Stimulated activated CD8-positive, alpha-beta memory T cell treated with anti-CD3 and anti-CD28 coated beads, Interleukin-7, amount 100 ng/mL, for 24 hours (primary cell): ENCODE results near the gene SLC6A1.

ENCODE experiments used
- DNase-seq: peaks from one replicate; pipeline ENCODE4 v3.0.0-alpha.2; 2020; ENCODE audit warnings: low read depth

The SLC6A1 gene

DNA sequence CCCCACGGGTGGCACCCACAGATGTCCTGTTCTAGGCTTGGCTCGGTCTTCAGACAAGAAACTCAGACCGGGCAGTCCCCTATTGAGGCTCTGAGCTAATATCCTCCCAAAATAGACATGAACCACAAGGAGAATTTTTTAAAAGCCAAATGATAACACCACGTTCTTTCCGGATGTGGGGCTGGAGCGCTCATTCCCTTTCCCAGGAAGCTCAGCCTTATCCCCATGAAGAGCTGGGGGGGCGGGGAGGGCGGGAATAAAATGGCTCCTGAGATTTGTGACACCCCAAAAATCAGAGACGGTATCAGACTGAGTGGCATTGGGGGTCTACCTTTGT is 1.1 kb downstream of the SLC6A1 start:
- no peak for DNase-seq

DNA sequence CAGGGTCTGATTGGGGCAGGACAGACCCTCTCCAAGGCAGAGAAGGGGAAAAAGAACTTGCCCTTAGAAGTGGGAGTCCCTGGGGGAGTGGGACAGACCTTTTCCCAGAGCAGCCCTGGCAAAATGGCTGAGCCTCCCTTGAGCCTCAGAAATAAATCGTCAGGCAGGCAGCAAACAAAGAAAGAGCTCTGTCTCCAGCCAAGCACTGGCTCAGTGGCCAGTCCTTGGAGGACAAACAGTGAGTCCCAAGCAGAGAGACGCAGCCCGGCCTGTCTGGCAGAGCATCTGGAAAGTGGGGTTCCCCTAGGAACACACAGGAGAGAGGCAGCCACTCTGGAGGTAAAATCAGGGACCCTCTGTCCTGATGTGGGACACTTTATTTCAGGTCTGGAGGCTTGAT is 1.8 kb downstream of the SLC6A1 start:
- DNase-seq = no peak

DNA sequence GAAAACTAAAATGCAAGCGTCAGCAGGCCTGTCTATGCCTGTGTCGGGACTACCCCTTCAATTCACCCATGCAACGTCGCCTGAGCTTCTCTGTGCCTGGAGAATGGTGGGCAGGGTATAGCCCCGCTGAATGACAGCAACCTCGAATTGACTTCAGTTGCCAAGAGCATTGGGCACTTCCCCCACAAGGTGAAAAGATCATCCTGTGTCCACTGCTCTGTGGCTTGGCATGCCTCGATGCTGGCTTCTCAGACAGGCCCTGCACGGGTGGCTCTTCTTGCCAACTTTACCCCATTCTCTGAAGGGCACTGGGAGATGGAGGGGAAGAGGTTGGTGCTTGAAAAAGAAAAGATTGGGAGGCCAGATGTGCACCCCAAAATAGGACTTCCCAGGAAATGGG is 3.3 kb downstream of the SLC6A1 start:
- no peak for DNase-seq

DNA sequence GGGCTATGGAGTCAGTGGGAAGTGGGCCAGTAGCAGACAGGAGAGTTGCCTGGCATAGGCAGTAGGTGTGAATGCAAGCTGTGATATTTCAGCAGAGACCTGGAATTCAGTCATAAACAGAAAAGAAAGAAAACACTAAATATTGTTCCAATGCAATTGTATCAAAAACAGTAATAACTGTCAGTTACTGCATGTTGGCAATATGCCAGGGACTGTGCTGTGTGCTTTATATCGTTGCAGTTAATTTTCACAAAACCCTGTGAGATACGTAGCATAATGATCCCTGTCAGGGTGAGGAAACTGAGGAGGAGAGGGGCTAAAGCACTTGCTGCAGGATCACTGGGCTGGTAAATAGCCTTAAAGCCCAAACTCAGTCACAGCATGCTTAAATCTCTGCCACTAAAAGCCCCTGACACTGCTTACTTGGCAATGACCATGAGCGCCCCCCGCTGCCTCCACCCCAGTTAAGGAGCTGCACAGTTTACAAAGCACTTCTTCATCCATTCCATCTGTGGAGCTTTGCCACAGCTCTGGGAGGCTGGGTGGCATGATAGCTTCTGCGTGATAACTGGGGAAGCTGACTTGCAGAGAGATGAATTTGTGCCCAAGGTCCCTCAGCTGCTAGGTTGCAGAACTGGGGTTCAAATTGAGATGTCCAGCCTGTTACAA is 3.9 kb downstream of the SLC6A1 start:
- DNase-seq = no peak

DNA sequence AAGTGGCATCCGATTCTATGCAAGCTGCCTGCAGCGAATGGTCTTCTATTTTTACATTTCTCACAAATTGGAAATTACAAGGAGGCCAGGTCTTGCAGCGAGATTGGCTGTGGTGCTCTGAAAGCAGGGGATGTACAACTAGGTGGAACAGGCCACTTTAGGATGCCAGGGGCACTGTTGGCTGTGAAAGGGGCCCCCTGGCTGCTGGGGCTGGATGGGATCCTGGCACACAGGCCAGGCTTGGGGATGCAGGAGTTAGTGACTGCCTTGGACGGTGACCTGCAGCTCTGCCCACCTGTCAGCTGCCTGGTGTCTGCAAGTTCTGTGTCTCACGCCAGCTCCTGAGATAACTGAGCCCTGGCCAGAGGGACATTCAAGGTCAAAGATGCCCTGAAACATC is 4.6 kb downstream of the SLC6A1 start:
- no peak for DNase-seq

DNA sequence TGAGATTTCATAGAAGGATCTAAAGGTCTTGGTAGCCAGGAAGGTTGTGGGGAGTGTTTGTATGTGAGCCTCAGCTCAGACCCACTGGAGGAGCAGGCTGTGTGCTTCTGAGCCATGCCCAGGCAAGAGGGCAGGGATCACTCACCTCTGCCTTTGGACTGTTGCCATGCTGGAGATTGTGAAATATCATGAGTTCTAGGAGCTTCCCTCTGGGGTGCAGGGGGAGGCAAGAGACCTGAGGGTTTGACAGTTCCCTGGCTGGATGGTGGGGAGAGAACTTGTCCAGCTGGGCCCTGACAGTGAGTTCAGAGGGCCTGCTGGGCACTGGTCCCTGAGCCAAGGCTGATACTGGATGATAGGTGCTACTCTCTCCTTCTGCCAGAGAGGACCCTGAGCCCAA is 6.0 kb downstream of the SLC6A1 start:
- no peak for DNase-seq

DNA sequence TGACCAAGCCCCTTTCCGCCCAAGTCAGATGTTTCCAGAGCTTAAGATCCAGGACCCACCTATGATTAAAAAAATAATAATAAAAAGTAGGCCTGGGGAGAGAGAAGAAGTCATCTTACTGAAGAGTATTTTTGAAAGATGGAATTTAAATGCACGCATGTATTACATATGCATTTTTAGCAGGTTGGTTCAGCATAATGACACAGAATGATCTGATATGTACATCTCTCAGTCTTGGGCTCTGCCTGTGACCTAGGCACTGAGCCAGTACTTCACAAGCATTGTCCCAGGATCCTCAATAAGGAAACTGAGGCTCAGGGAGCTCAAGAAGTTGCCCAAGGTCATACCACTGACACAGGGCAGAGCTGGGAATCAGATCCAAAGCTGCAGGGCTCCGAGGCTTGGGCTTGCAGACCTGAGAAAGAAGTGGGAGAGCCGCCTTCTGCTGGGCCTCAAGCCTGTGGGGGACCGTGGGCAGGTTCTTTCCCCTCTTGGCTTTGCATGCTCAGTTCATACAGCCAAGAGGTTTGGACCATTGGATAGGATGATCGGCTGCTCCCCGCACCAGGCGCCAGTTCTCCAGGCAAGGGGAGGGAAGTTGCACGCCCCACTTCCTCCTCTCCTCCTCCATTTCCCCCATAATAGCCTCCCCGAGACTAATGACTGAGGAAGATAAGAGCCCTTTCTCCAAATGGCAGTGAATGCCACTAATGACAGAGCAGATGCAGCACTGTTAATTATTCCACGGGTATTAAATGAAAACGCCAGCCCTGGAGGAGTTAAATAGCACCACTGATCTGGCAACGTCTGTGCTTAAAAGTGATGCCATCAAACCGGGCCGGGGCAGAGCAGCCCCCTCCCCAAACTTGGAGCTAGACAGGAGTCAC is 6.9 kb downstream of the SLC6A1 start:
- no peak for DNase-seq

GRCh38 chr3:11000528-11000927 is 8.0 kb downstream of the SLC6A1 start:
- DNase-seq = no peak

GRCh38 chr3:11001020-11001657 is 8.6 kb downstream of the SLC6A1 start:
- no peak for DNase-seq

DNA sequence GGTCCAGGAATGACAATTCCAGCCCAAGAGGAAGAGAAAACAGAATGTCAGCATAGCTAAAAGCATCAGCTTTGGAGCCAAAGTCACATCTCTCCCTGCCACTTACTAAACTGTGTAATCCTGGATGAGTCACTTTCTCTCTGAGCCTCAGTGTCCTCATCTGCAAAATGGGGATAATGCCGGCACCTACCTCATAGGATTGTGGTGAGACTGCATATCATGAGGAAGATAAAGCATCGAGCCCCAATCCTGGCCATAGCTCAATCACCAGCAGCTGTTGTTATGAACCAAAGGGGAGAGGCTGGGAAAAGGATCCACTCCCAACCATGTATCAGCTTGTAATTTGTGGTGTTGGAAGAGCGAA is 9.1 kb downstream of the SLC6A1 start:
- no peak for DNase-seq

DNA sequence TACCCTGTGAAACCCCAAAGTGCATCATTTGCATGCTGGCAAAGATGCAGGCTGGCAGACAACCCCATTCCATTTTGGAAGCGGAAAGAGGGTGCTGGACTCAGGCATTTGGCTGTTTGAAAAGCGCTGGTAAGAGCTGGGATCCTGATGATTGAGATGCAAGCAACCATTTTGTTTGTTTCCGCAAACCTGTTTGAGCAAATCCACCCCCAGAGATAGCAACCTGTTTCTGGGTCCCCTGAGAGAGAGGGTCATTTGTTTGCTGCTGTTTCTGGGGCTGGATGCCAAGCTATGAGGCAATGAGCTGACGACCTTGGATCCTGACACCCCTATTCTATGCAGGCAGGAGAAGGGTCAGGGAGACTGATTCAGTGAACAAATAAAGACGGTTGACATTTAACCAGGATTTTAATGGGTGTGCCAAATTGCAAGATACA is 9.8 kb downstream of the SLC6A1 start:
- no peak for DNase-seq

GRCh38 chr3:11004563-11004962 is 12.0 kb downstream of the SLC6A1 start:
- no peak for DNase-seq

- no peak for DNase-seq
Measured at GRCh38 chr3:11005686-11006256, 13.2 kb downstream of the SLC6A1 start.

- no peak for DNase-seq
Measured at GRCh38 chr3:11006986-11007933, 14.7 kb downstream of the SLC6A1 start.

DNA sequence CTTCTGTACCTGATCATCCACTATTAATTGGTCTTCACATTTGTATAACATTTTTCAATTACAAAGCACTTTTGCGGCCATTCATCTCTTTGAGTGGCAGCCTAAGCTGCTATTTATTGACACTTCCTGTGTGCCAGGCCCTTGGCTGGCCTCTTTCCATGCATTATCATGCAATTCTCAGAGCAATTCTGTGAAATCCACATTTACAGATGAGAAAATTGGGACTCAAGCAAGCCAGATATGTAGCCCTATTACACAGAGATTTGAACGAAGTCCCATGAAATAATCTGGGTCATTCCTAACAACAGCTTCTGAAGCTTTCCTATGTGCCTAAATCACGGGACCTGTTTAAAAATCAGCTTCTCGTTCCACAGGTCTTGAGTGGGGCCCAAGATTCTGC is 17.4 kb downstream of the SLC6A1 start:
- no peak for DNase-seq

DNA sequence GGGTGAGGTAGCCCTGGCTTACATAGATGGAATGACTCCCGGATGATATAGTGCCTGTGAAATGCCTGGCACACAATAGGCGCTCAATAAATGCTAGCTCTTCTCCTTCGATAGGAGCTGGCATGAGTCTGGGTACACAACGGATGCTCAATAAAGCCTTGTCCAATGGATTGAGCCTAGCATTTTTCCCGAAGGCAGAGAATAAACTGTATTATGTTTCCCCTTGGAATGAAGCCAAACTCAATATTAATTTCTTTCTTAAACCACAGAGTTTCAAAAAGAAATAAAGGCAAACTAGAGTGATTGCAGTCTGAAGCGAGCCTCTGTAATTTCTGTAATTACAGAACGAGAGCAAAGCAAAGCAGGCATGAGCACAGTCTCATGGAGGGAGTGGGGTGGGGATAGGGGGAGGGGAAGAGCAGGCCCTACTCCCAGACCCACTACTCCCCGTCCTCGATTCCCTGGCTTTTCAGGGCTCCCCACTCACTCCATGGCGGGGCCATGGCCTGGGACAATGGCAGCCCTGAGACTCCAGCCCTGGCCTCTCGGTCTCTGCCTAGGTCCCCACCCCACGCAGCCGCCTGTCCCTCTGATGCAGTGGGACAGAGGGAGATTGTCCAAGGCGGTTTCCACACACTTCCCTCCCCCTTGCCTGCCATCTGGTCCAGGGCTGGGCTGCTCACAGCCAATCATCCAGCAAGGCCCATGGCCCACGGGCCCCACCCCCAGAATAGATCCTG is 18.0 kb downstream of the SLC6A1 start:
- no peak for DNase-seq

- DNase-seq = no peak
Measured at GRCh38 chr3:11014253-11014652, 21.7 kb downstream of the SLC6A1 start.

- DNase-seq = no peak
Measured at GRCh38 chr3:11014752-11015151, 22.2 kb downstream of the SLC6A1 start.

DNA sequence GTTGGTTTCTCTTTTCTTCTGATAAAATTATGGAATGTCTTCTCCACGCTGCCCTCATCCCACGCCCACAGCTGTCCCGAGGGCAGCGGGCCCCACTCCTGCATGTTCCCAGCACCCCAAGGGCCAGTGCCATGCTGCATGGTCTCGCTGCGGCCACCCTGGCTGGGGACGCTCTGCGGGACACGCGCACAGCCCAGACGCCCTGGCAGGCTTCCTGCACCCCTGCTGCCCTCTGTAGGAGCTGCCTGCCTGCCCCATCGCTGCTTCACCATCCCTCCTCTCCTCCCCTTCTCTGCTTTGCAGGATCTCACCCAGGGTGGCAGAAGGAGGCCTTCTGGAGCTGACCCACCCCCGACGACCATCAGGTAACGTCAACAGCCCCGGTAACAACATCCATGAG is 22.8 kb downstream of the SLC6A1 start:
- no peak for DNase-seq

DNA sequence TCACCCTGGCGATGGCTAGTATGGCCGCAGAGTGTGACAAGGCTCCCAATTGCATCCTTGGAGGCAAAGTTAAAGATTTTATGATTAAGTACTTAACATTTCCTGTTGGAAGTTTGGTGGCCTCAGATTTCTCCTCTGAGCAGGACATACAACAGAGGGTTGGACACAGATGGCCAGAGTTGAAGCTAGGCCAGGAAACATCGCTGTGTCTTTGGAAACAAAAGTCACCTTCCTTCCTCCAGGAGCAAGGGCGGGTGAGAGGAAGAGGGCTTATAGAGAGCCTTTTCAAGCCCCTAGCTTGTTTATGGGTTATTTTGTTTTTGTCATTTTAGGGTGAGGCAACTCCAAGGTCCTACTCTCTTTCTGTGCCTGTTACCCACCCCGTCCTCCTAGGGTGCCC is 24.2 kb downstream of the SLC6A1 start:
- DNase-seq = no peak
